Epithelial cell of proximal tubule (primary cell): ENCODE data around the gene DHX29. TPM values are rescaled to one million over a fixed set of nuclear protein-coding genes. Genes with fewer than 3 reads are reported as not detected.

Experiments used
- DNase-seq: peaks from one replicate; pipeline ENCODE4 v3.0.0-alpha.2; 2011; ENCODE audit warnings: low read depth
- H3K4me3 ChIP-seq: 2 replicates; pipeline ENCODE4 v1.5.1; 2011; ENCODE audit warnings: low read depth, mild to moderate bottlenecking, low read length
- total RNA-seq: library from RNA; depleted of rRNA; stranded (reverse); fragments of >200 nt; gene quantifications from 2 replicates; pipeline ENCODE4 v1.2.3, GENCODE V29; 2015
- TF ChIP-seq, protein P1 (sequence below): conservative IDR thresholded peaks from 2 replicates; pipeline ENCODE4 v1.5.1; 2012; ENCODE audit warnings: low read depth, mild to moderate bottlenecking, low read length

The DHX29 gene
- total RNA-seq, 1 donor from 2014 or later, result 17.1 TPM

GRCh38 chr5:55303238-55303690, 4.2 kb downstream of the DHX29 start:
- H3K4me3 ChIP-seq, result peak overlapping the region; percentile 18
- peak; percentile 42 for DNase-seq
- TF ChIP-seq, protein P1, sequence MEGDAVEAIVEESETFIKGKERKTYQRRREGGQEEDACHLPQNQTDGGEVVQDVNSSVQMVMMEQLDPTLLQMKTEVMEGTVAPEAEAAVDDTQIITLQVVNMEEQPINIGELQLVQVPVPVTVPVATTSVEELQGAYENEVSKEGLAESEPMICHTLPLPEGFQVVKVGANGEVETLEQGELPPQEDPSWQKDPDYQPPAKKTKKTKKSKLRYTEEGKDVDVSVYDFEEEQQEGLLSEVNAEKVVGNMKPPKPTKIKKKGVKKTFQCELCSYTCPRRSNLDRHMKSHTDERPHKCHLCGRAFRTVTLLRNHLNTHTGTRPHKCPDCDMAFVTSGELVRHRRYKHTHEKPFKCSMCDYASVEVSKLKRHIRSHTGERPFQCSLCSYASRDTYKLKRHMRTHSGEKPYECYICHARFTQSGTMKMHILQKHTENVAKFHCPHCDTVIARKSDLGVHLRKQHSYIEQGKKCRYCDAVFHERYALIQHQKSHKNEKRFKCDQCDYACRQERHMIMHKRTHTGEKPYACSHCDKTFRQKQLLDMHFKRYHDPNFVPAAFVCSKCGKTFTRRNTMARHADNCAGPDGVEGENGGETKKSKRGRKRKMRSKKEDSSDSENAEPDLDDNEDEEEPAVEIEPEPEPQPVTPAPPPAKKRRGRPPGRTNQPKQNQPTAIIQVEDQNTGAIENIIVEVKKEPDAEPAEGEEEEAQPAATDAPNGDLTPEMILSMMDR, result no peak

DNA sequence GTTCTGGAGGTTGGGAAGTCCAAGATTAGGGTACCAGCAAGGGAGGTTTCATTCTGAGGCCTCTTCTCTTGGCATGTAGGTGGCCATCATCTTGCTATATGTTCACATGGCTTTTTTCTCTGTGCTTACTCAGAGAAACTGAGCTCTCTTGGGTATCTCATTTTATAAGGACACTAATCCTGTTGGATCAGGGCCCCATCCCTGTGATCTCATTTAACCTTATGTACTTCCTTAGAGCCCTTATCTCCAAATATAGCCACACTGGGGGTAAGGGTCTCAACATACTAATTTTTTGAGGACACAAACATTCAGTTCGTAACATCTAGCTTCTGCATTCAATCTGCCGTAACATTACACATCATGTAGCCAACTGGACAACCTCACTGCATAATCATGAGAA, 6.6 kb downstream of the DHX29 start:
- TF ChIP-seq, protein P1, result no peak
- no peak overlapping the region for H3K4me3 ChIP-seq
- DNase-seq, result no peak

GRCh38 chr5:55294935-55295334, 12.6 kb downstream of the DHX29 start:
- DNase-seq, result no peak
- H3K4me3 ChIP-seq, result no peak overlapping the region
- TF ChIP-seq, protein P1, result no peak

- no peak overlapping the region for H3K4me3 ChIP-seq
- no peak for DNase-seq
- TF ChIP-seq, protein P1, result no peak
Observed at GRCh38 chr5:55290991-55291390, 16.5 kb downstream of the DHX29 start.

DNA sequence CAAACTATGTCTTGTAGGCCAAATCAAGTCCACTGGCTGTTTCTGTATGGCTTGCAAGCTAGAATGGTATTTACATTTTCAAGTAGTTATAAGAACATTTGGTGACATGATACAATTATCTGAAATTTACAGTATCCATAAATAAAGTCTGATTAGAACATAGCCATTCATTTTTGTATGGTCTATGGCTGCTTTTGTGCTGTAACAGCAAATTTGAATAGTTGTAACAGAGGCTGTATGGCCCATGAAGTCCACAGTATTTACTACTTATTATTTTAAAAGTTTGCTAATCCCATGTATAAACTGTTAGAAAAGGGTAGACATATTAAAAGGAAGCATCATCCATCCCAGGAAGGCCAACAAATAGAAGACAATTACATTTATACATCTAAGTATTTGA, 17.7 kb downstream of the DHX29 start:
- H3K4me3 ChIP-seq, result no peak overlapping the region
- DNase-seq, result no peak
- TF ChIP-seq, protein P1, result no peak

DNA sequence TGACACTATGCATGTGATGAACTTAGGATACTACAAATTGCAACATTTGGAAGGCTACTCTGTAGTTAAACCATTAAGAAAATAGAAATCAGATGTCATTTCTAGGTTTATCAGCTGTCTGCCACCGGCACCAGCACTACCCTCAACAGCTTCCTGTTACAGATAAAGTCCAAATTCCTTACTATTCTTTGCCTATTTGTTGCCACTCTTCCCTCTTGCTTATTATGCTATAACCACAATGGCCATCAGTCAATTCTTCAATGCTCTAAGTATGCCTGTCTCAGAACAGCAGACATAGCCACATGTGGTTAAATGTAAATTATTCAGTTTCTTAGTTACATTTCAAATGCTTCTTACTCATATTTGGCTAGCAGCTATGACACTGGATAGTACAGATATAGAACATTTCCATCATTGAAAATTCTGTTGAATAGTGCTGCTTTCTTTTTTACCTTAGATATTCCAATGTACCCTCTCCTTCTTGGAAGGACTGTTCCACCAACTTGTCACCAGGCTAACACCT, 21.0 kb downstream of the DHX29 start:
- H3K4me3 ChIP-seq, result no peak overlapping the region
- TF ChIP-seq, protein P1, result no peak
- no peak for DNase-seq

DNA sequence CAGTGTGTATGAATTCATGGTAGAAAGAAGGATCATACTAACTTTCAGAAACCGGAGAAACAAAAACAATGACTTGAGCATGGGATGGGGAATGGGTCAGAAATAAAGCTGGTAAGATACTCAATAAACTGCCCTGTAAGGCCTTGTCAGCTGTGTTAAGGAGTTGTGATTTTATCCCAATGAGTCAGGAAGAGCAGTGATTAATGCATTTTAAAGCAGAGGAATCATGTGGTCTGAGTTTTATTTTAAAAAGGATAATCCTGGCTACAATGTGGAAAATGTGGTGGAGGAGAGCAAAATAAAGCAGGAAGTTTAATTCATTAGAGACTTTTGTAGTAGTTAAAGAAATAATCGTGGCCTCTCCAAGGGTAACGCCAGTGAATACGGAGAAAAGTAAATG, 28.7 kb downstream of the DHX29 start:
- TF ChIP-seq, protein P1, result no peak
- DNase-seq, result peak; percentile 13
- H3K4me3 ChIP-seq, result no peak overlapping the region
